Natural killer cell (primary cell): ENCODE results near the gene MASP1. TPM values are rescaled to one million over a fixed set of nuclear protein-coding genes. Genes with fewer than 3 reads are reported as not detected.

Experiments
- ATAC-seq, 3 donors: fragments of 150-1000 bp in 2 of 3; fragments of 200-7000 bp in 1 of 3; cut with Tn5 transposase; 1 replicate in 1 of 3; 2 replicates in 2 of 3; pipeline ENCODE4 v1.10.0; 2021; ENCODE audit warnings: mild to moderate bottlenecking in 2 of 3, moderate library complexity in 2 of 3
- DNase-seq, 2 donors: peaks; one replicate each; pipeline versions ENCODE4 v3.0.0 to v3.0.0-alpha.2; 2013 to 2021; ENCODE audit warnings: mixed read lengths in 1 of 2
- H3K27ac ChIP-seq: one replicate; pipeline ENCODE4 v1.5.1; 2013; ENCODE audit warnings: mild to moderate bottlenecking, low read length
- H3K27me3 ChIP-seq: one replicate; pipeline ENCODE4 v1.6.1; 2013; ENCODE audit warnings: low read length; ENCODE audit not compliant: control insufficient read depth, insufficient read depth
- H3K36me3 ChIP-seq: one replicate; pipeline ENCODE4 v1.6.1; 2013; ENCODE audit warnings: low read length; ENCODE audit not compliant: control insufficient read depth, insufficient read depth
- H3K4me1 ChIP-seq: one replicate; pipeline ENCODE4 v1.6.1; 2013; ENCODE audit warnings: low read length; ENCODE audit not compliant: control insufficient read depth, insufficient read depth
- H3K4me3 ChIP-seq: one replicate; pipeline ENCODE4 v1.5.1; 2013; ENCODE audit warnings: low read length
- H3K9me3 ChIP-seq: one replicate; pipeline ENCODE4 v1.6.1; 2013; ENCODE audit warnings: low read length; ENCODE audit not compliant: control insufficient read depth, insufficient read depth
- H3K27ac Mint-ChIP-seq, 2 donors: one replicate each; pipeline ENCODE4 v1.8.0; 2022; ENCODE audit warnings: mild to moderate bottlenecking in 2 of 2, mixed read lengths in 2 of 2, moderate library complexity in 1 of 2
- H3K27me3 Mint-ChIP-seq, 2 donors: one replicate each; pipeline ENCODE4 v1.8.0; 2022; ENCODE audit warnings: low read depth in 2 of 2, mixed read lengths in 2 of 2
- H3K36me3 Mint-ChIP-seq: one replicate; pipeline ENCODE4 v1.8.0; 2022; ENCODE audit warnings: mixed read lengths
- H3K4me1 Mint-ChIP-seq, 2 donors: one replicate each; pipeline ENCODE4 v1.8.0; 2022; ENCODE audit warnings: mixed read lengths in 2 of 2
- H3K4me3 Mint-ChIP-seq: one replicate; pipeline ENCODE4 v1.8.0; 2022; ENCODE audit warnings: mild to moderate bottlenecking, moderate library complexity, mixed read lengths
- H3K9me3 Mint-ChIP-seq, 2 donors: one replicate each; pipeline ENCODE4 v1.8.0; 2022; ENCODE audit warnings: mixed read lengths in 2 of 2
- CTCF ChIP-seq: fragments of 200-600 bp; IDR thresholded peaks from one replicate; pipeline ENCODE4 v1.8.0; 2022; ENCODE audit warnings: antibody characterized with exemption
- WGBS: methylation state at CpG from one replicate; pipeline ENCODE4 v1.1.7; 2013; ENCODE audit warnings: missing lambda C conversion rate; ENCODE audit not compliant: insufficient coverage; 5-methylcytosine and 5-hydroxymethylcytosine counted together
- intact Hi-C: fragments of 100-400 bp; cut with micrococcal nuclease; formaldehyde crosslinking; loops from one replicate; pipeline ENCODE4 v1.14.2; 2022
- total RNA-seq, 4 donors: library from RNA; stranded (reverse); fragments of 120-200 nt in 1 of 4; gene quantifications; one replicate each; pipeline versions ENCODE4 v1.2.3 to v1.2.4, GENCODE V29; 2013 to 2022

Gene MASP1
- total RNA-seq, 3 donors from 2014 or later (not counting 1 experiment from before 2014, with no cell fraction given) = not detected

- DNase-seq = no peak
- Mint-ChIP-seq H3K27ac (no peak overlapping the region), H3K27me3 (peaks cover 12 to 14% of the 10 kb centered on the region in 2 donors), H3K36me3 (no peaks in the 10 kb centered on the region), H3K4me1 (no peaks in the 10 kb centered on the region), H3K4me3 (no peak overlapping the region), H3K9me3 (no peaks in the 10 kb centered on the region)
- peaks cover 3% of the 10 kb centered on the region for H3K27me3 ChIP-seq
- intact Hi-C loops = no loop called here
- H3K27ac ChIP-seq = no peak overlapping the region
- H3K36me3 ChIP-seq = no peaks in the 10 kb centered on the region
- ATAC-seq = no peak
- H3K9me3 ChIP-seq = no peaks in the 10 kb centered on the region
- no peaks in the 10 kb centered on the region for H3K4me1 ChIP-seq
- no peak overlapping the region for H3K4me3 ChIP-seq
- no peak for TF ChIP-seq CTCF
- 90% methylated on average over 2 of the region's 2 CpGs for WGBS
Measured at GRCh38 chr3:187228740-187229139, 62.8 kb downstream of the MASP1 start.

GRCh38 chr3:187227658-187228258 lies 63.8 kb downstream of the MASP1 start:
- no peak for TF ChIP-seq CTCF
- no peak overlapping the region for H3K27ac ChIP-seq
- Mint-ChIP-seq H3K4me1 (no peaks in the 10 kb centered on the region), H3K36me3 (no peaks in the 10 kb centered on the region), H3K27ac (no peak overlapping the region), H3K4me3 (no peak overlapping the region), H3K9me3 (no peaks in the 10 kb centered on the region), H3K27me3 (peaks cover 12 to 14% of the 10 kb centered on the region in 2 donors)
- WGBS = 87% methylated on average over 7 of the region's 7 CpGs
- intact Hi-C loops = no loop called here
- H3K27me3 ChIP-seq = peaks cover 3% of the 10 kb centered on the region
- no peak for ATAC-seq
- H3K36me3 ChIP-seq = no peaks in the 10 kb centered on the region
- H3K9me3 ChIP-seq = no peaks in the 10 kb centered on the region
- no peak overlapping the region for H3K4me3 ChIP-seq
- H3K4me1 ChIP-seq = no peaks in the 10 kb centered on the region
- DNase-seq = no peak

GRCh38 chr3:187223799-187224198 lies 67.7 kb downstream of the MASP1 start:
- Histone ChIP-seq H3K9me3 (no peaks in the 10 kb centered on the region), H3K36me3 (no peaks in the 10 kb centered on the region), H3K27ac (no peak overlapping the region), H3K4me3 (no peak overlapping the region), H3K27me3 (no peaks in the 10 kb centered on the region), H3K4me1 (no peaks in the 10 kb centered on the region)
- no peaks in the 10 kb centered on the region for H3K4me1 Mint-ChIP-seq
- no peaks in the 10 kb centered on the region for H3K9me3 Mint-ChIP-seq
- H3K36me3 Mint-ChIP-seq = no peaks in the 10 kb centered on the region
- no peak overlapping the region for H3K4me3 Mint-ChIP-seq
- no peak overlapping the region for H3K27ac Mint-ChIP-seq
- no peak for TF ChIP-seq CTCF
- intact Hi-C loops = no loop called here
- ATAC-seq = no peak
- peaks cover 6 to 15% of the 10 kb centered on the region in 2 donors for H3K27me3 Mint-ChIP-seq
- 75% methylated on average over 3 of the region's 3 CpGs for WGBS
- no peak for DNase-seq

- Histone ChIP-seq H3K4me3 (no peak overlapping the region), H3K9me3 (no peaks in the 10 kb centered on the region), H3K36me3 (no peaks in the 10 kb centered on the region), H3K27me3 (no peaks in the 10 kb centered on the region), H3K27ac (no peak overlapping the region), H3K4me1 (no peaks in the 10 kb centered on the region)
- H3K4me3 Mint-ChIP-seq = no peak overlapping the region
- no peak for TF ChIP-seq CTCF
- H3K27me3 Mint-ChIP-seq = peaks cover 11 to 17% of the 10 kb centered on the region in 2 donors
- 85% methylated on average over 4 of the region's 4 CpGs for WGBS
- no peak for ATAC-seq
- no peak overlapping the region for H3K27ac Mint-ChIP-seq
- DNase-seq = no peak
- no peaks in the 10 kb centered on the region for H3K4me1 Mint-ChIP-seq
- intact Hi-C loops = no loop called here
- no peaks in the 10 kb centered on the region for H3K9me3 Mint-ChIP-seq
- no peaks in the 10 kb centered on the region for H3K36me3 Mint-ChIP-seq
Measured at GRCh38 chr3:187222801-187223200, 68.7 kb downstream of the MASP1 start.
